HG03196 (cell line): ENCODE results near the gene FBN1.

Source experiments
- ATAC-seq: cut with Tn5 transposase; IDR thresholded peaks from one replicate; pipeline ENCODE4 v1.9.1; 2021; ENCODE audit not compliant: unreplicated experiment

Gene FBN1

DNA sequence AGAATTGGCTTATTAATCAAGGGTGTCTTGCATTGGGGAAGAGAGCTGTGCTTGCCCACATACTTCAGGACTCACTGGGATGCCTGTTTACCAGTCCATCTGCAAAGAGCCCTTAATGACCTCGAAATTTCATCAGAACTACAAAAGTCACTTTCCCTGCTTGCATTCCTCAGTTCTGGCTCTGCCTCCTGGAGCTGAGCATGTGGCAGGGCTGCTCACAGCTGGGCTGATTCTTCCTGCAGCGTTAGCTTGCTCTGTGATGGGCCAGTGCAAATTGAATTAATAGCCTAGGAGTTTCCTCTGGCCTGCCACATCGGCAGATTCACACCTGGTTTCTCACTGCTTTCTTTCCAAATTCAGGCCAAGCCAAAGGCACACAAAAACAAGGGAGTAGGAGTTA, 205.4 kb downstream of the FBN1 start:
- ATAC-seq: no peak

DNA sequence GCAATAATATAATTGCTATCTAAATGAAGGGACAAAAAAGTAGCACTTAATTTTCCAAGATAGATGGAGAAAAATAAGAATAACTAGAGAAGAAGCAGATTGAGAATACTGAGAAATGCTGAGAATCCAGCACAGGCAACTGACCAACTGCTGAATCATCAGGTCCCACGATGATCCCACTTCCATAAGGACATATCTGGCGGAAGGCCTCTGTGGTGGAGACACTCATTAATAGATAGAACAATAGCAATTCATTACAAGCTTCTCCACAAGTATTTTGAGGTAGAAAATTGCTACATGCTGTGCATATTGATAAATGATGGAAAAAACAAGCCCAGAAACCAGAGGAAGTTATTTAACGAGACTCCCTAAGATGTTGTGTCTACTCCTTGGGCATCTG, 208.3 kb downstream of the FBN1 start:
- ATAC-seq: no peak

DNA sequence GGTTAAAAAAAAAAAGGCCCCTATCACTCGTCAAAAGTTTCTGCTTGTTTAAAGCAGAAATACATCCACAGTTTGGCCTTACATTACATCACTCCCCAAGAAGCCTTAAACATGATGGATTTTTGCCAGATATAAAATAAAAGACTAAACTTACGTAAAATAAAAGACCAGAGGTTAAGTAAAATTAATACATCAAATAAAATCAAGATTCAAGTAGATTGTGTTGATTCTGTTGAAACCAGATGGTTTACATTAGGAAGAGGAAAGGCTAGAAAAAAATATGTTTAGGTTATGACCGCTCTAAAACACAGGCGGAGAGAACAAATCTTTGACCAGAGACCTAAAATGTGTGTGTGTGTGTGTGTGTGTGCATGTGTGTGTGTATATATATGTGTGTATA, 210.2 kb downstream of the FBN1 start:
- no peak for ATAC-seq

DNA sequence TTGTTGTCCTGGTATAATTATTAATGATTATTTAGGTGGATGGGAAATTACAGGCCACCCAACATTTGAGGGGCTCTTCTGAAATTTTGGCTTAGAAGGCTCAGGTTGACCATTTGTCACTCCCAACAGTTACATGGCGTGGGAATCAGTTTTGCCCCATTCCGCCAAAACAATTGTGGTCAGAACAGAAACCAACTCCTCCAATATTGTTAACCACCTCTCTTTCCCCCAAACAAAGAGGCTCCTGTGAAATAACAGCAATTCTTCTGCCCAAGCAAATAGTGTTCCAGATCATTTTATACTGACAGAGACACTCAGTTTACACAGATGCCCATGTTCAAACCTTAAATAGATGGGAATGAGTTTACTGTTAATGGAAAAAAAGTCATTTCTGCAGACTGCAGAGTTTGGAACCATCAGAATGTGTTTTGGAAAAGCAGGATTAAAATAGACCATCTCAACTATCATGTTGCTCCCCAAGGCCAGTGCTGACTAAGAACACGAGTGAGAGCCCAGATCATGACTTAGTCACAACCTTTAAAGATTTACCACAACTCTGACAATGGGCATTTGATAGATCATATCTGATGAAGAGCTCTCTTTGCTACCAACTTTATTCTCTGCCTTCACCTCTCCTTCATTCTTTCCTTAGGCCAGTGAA, 212.2 kb downstream of the FBN1 start:
- peak; percentile 74 for ATAC-seq

DNA sequence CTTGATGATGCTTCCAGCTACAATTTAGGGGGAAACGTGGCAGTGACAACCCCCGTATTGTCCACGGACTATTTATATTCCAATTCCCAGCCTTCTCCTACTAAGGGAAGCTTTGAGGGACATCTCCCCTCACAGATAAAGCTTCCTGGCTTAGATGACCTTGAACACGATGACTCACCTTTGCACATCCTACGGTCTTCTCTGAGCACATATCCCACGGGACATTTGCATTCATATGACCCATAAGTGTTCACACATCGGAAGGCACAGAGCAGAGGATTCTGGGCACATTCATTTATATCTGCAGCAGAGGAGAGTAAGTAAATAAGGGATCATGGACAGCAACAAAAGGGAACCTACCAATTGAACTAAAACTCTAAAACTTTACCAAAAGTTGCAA, 212.8 kb downstream of the FBN1 start:
- ATAC-seq: no peak

DNA sequence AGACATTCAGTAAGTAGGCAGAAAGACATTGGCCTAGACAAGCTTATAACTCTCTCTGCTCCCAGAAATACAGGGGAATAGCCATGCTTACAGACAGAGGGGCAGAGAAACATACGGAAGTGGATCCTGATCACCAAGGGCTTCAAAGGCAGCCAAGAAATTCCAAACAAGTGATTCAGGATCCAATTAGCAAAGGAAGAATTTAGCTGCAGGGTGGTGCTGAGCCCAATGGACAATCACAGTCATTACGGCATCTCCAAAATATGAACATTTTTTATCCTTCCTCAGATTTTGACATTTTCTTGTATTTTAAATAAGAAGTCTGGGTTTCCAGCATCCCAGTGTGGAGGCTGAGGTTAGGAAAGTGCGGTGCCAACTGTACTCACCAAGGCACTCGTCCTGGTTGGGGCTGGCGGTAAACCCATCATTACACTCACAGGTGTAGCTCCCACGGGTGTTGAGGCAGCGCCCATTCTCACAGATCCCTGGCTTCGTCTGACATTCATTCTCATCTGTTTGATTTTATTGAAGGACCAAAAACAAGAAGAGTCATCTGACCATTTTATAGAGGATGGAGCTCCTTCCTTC, 217.5 kb downstream of the FBN1 start:
- no peak for ATAC-seq

DNA sequence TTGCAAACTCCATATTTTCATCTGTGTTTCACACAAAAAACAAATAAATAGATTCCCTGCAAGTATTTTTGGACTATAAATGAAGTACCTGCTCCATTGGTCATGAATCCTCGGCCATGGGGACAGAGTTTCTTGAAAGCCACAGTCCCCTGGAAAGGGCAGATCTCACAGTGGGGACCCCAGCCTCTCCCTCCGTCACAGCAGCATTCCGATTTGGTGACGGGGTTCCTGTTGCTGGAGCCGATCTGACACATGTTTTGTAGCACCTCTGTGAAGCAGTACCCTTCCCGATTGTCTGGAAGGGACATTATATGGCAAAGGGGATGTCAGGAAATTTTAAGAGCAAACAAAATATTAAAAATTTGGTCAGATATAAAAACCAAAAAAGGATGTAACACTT, 218.0 kb downstream of the FBN1 start:
- no peak for ATAC-seq

DNA sequence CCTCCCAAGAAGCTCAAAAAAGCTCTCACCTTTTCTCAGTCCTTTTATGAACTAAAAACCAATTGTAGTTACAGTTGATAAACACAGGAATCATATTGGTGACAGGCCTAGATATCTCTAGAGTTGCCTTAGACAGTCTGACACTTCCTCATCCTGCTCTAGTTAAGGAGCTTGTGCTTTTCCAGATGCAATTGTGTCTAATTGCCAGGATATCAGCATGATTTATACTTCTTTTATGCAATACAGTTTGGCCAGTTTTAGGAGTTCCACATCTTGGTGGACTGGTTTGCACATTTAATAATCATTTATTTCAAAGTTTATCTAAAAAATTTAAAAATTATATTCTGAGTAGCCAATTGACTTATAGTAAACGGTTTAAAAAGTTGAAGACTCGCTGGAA, 218.6 kb downstream of the FBN1 start:
- no peak for ATAC-seq

DNA sequence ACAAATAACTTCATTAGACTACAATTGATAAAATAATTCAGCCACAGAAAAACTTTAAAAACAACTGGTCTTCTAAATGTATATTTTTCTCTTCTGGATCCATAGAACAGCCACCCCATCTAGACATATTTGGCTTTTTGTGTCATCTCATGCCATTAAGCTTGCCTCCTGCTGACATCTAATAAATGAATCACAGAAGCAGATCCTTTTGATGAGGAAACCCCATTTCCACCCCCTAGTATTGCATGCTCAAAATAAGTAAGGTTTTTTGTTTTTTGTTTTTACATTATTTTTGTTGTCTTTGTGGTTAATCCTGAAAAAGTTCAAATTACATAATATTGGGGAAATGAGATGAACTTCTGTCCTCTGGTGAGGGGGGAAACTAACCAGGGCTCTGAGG, 219.5 kb downstream of the FBN1 start:
- no peak for ATAC-seq

DNA sequence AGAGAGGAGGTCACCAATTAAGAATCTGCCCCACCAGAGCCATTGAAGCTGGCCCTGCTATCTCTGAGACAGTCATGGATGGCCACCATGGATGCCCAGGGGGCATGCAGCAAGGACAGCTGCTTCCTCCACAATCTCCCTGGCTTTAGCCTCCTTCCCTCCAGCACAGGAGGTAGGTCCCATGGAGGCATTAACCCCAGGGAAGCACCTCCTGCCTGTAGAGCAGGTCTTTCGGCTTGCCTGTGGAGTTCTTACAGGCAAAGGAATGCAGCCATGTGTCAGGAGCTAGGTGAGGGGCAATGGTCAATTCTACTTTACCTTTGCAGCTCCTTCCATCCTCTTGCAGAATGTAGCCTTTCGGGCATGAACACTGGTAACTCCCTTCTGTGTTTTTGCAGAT, 220.5 kb downstream of the FBN1 start:
- ATAC-seq: no peak

DNA sequence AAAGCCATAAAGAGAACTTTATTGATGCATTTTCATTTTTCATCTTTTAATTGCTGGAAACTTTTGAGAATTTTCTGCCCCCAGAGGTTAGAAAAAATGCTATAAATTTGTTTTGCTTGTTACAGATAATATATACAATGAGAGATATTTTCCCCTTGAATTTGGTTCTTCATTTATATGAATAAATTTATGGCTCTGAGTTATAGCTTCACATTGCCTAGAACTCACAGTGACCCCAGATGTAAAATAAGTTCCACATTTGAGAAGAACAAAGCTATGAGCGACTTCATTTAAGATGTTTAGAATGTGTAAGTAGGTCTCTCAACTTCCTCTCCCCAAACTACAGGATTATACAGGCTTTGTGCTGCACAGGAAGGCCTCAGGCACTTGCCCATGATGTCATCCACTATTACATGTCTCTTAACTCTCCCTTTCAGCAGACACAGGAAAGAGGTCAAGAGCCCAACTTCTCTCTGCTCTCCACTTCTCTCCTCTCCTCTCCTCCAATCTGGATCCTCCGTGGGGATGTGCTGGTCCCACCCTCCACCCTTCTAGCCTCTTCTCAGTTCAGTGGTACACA, 221.5 kb downstream of the FBN1 start:
- ATAC-seq: no peak

DNA sequence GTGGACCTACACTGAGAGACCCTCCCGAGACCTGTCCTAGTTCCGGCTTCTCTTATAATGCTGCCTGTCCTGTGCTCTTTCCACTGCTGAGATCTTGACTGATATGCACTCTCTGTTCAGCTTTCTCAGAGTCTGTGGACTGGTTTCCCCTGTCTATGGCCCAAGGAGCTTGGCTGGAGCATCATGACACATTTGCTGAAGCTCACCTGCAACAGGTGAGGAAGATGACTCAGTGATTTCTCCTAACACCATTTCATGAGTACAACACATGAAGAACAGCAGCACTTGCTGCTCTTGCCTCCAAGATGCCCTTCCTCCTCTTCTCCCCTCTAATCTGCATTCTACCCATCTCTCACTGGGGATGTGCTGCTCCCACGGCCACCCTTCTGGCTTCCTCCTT, 222.2 kb downstream of the FBN1 start:
- no peak for ATAC-seq

DNA sequence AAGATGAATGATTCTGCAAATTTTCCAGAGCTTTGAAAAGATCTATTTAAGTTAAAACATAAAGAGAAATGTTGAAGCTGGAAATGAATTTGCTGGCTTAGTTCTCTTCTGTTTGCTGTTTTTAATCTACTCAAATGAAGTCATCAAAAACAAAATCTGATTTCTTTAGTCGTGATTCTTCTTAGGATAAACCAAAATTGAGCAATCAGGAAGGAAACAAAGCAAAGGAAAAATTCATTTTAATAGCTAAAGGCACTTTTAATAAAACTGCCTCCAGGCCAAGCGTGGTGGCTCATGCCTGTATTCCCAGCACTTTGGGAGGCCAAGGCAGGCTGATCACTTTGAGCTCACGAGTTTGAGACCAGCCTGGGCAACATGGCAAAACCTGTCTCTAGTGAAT, 223.1 kb downstream of the FBN1 start:
- no peak for ATAC-seq

DNA sequence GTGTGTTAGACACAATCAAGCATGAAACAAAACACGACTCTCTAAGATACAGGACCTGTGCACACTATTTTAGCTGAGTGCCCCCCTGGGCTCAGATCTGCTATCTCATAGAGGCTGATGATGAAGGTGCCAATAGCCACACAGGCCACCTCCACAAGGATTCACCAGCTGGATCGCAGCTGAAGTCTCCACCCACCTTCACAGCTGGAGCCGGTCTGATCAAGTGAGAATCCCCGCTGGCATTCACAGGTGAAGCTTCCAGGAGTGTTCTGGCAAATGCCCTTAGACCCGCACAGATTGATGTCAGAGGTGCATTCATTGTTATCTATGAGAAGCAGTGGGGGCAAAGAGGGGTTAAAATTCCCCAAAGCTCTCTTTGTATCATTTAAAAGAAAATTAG, 224.1 kb downstream of the FBN1 start:
- ATAC-seq: no peak

DNA sequence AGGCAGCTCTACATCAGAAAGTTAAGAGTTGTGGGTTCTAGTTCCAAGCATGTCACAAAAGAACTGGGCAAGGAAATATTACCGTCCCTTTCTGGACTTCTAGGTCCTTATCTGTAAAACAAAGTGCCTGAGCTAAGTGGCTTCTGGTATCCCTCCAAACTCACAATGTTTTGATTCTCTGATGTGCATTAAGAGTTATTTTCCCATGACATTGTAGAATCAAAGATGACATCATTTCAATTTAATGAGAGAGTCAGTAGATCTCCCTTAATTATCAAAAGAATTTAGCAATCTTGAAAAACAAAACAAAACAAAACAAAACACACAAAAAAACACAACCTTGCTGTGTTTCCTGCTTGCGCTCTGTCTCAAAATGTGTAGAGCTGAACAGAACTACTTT, 225.6 kb downstream of the FBN1 start:
- no peak for ATAC-seq

DNA sequence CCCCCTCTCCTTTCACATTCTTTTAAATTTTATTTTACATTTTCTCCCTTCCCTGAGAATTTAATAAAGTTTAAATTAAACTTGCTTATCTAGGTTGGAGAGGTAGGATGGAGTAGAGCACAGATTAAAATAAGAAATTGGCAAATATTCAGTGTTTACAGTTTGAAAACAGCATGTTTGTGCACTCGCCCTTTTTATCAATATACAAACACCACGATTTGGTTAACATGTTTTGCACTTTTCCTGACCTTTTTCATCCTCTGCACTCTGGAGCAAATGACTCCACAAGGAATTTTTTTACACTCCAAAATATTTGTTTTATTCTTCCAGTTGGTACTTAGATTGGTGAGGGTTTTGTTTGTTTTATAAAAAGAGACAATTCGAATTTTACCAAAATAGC, 227.2 kb downstream of the FBN1 start:
- no peak for ATAC-seq

DNA sequence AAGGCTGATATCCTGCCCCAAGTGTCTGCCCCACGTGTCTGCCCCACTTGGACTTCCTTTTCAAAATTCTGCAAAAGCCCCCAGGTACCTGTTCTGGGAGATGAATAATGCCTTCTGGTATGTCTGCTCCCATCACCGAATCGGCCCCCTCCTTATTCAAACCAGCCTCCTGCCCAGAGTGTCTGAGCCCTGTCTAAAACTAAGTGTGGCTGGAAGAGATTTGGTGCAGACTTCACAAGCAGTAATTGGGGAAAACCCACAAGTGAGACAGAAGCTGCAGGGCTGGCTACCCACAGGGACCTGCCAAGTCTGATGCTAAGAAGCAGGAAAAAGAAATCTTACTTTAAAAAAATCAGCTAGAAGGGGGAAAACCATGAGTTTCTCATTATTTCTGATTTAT, 229.2 kb downstream of the FBN1 start:
- ATAC-seq: no peak

DNA sequence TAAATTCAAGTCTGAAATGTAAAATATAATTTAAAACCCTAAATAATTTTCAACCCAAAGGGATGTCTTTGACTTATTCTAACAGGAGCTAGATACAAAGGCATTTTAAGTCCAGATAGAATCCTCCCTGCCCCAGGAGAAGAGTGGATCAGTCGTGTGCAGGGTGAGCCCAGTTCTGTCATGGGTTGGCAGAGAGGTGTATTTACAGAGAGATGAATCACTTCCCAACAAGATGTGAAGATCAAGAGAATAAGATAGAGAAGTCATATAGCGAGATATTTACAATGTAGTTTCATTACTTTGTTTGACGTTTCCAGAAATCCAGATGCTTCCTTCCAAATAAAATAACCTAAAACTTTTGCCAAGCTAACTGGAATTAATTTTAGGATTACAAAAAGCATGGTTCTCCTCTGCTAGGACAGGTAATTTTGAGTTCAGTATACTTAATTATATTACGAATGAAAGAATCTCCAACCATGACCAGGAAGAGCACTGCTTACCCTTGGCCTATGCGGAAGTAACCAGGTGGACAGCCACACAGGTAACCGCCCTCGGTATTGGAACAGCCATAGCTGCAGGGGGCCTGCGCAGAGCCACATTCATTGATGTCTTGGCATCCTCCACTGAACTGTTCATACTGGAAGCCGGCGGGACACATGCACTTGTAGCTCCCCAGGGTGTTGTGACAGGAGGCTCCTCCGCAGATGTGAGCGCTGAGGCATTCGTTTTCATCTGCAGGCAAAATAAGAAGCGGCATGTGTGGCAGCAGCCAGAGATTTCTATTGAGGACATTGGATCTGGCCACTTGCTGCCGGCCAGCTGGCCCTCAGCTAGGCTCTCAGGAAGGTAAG, 230.2 kb downstream of the FBN1 start:
- no peak for ATAC-seq

DNA sequence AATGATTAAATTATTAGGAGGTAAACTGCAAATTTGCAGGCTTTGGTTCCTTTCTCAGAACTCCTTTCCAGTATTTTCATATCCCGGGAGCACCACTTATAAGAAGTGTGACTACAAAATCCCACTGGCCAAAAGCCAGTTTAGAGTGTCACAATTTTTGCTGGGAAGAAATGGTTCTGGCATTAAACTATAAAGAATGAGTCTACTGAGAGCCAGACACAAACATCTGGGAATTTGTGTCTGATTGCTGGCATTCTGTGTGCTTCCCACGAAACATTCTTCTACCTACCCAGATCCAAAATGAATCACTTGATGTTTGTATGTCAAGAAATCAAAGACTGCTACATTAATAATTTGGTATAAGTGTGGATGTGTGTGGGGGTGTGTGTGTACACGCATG, 231.5 kb downstream of the FBN1 start:
- ATAC-seq: no peak

DNA sequence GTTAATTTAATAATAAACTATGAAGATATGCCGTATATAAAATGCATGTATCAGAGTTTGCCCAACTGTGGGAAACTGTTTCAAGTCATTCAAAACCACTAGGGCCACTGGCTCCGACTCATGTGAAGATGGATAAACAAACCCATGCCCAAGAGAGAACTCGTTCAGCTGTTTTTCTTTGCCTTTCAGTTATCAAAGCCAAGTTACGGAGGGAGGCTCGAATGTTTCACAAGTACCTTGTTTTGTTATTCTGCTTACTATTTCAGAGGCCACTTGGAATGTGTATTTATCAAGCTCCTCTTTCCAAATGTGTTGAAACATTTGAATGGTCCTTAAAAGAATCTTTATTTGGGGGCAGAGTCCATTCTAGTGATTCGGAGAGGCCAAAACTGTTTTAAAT, 232.2 kb downstream of the FBN1 start:
- ATAC-seq: no peak

DNA sequence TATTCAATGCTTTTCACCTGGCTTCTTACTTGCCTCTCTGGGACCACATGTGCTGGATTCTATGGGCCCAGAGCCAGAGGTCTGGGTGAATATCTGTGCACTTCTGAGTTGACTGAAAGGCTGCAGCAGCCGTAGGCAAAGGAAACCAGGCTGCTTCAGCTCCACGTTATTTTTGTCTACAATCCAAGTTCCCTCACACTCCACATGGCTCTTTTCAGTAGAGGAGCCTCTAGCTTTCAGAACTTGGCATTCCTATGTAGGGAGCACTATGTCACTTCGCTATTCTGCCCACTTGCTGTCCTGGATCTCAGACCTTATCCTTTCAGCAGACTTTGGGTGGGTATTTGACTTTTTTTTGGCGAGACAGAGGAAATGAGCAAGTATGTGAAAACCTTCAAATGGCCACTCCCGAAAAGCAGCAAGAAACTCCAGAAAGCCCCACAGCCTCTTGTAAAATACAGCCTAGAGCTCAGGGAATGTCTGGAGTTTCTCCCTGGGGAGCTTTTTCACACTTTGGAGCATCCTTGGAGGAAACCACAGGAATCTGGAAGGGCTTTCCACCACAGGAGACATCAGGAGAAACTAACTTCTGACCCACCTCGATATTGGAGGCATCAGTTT, 233.4 kb downstream of the FBN1 start:
- no peak for ATAC-seq

DNA sequence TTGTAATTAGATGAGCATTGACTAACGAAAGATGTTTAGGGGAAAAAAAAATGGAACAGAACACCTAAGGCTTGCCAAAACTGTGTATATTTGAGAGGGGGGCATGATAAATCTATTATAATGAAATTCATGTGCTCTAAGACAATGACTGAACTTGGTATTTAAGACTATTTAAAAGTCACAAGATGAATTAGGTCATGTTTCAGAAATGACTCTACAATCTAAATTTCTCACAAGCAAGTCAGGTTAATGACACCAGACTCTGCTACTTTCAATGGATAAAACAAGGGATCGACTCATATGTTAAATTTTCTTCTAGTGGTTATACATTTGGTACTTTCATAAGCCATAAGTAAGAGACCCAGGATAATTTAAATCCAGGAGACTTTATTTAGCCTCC, 235.9 kb downstream of the FBN1 start:
- ATAC-seq: no peak
